Neutrophil (primary cell): ENCODE measurements around the gene MGMT.

Experiments used
- H3K27ac ChIP-seq: fragments of 200-600 bp; sonication (generic); 2 replicates; pipeline ENCODE4 v1.5.1; 2016; ENCODE audit warnings: mild to moderate bottlenecking, moderate library complexity
- H3K27me3 ChIP-seq: fragments of 200-600 bp; sonication (generic); 2 replicates; pipeline ENCODE4 v1.6.0; 2016; ENCODE audit warnings: mild to moderate bottlenecking
- H3K36me3 ChIP-seq: fragments of 200-600 bp; sonication (generic); 2 replicates; pipeline ENCODE4 v1.5.1; 2017
- H3K4me1 ChIP-seq, 2 experiments: fragments of 200-600 bp in 1 of 2; sonication (generic) in 1 of 2; 1 replicate in 1 of 2; 2 replicates in 1 of 2; pipeline versions ENCODE4 v1.5.1 to v1.6.1; 2013 to 2016; ENCODE audit warnings: low read depth in 1 of 2, low read length in 1 of 2, mild to moderate bottlenecking in 1 of 2, moderate library complexity in 1 of 2; ENCODE audit not compliant: control insufficient read depth in 1 of 2, insufficient read depth in 1 of 2
- H3K4me3 ChIP-seq, 2 experiments: fragments of 200-600 bp in 1 of 2; sonication (generic) in 1 of 2; 1 replicate in 1 of 2; 2 replicates in 1 of 2; pipeline ENCODE4 v1.5.1; 2013 to 2016; ENCODE audit warnings: low read depth in 1 of 2, low read length in 1 of 2, mild to moderate bottlenecking in 1 of 2, moderate library complexity in 1 of 2
- H3K9me3 ChIP-seq: fragments of 200-600 bp; sonication (generic); 2 replicates; pipeline ENCODE4 v1.5.1; 2016
- CTCF ChIP-seq: fragments of 200-600 bp; sonication (generic); IDR thresholded peaks from 2 replicates; pipeline ENCODE4 v1.5.1; 2016; ENCODE audit warnings: antibody characterized with exemption

Gene MGMT

DNA sequence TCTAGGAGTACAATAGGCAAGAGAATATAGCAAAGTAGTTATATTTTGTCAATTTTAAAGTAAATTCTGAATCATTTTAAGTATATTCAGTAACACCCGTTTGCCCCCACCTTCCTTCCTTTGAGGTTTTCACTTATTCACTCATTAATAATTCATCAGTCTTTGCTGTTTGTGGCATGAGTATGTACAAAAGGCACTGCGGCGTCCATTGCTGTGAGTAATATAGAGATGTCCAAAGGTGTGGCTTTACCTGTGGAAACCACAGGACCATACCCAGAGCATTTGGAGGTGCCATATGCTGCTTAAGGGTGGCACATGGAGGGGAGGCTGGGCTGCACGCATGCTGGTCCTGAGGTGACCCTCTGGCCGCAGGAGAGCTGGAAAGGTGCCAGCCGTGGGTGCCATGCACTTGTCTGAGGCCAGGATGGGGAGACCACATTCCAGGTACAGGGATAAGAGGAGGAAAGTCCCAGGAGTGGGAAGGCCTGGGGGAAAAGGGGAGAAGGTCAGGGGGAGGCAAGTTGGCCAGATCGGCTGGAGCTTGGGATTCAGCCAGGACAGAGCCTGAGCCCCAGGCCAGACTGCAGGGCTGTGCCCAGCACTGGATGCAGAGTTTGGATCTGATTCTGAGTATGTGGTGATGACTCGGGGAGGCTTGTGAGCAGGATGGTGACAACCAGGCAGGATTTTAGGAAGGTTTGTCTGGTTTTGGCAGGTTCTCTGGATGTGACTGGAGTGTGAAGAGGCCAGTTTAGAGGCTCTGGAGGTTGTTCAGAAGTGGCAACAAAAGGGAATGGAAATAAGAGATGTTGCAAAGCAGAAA, 223.4 kb downstream of the MGMT start:
- no peak for TF ChIP-seq CTCF
- H3K4me3 ChIP-seq = no peak overlapping the region
- no peaks in the 10 kb centered on the region for H3K4me1 ChIP-seq
- H3K27ac ChIP-seq = no peak overlapping the region
- no peaks in the 10 kb centered on the region for H3K27me3 ChIP-seq
- no peaks in the 10 kb centered on the region for H3K9me3 ChIP-seq
- H3K36me3 ChIP-seq = no peaks in the 10 kb centered on the region

GRCh38 chr10:129692695-129693094, 225.7 kb downstream of the MGMT start:
- Histone ChIP-seq H3K36me3 (no peaks in the 10 kb centered on the region), H3K27ac (no peak overlapping the region), H3K4me3 (no peak overlapping the region), H3K4me1 (peaks cover 0 to 2% of the 10 kb centered on the region in 2 experiments), H3K9me3 (no peaks in the 10 kb centered on the region), H3K27me3 (no peaks in the 10 kb centered on the region)
- no peak for TF ChIP-seq CTCF

DNA sequence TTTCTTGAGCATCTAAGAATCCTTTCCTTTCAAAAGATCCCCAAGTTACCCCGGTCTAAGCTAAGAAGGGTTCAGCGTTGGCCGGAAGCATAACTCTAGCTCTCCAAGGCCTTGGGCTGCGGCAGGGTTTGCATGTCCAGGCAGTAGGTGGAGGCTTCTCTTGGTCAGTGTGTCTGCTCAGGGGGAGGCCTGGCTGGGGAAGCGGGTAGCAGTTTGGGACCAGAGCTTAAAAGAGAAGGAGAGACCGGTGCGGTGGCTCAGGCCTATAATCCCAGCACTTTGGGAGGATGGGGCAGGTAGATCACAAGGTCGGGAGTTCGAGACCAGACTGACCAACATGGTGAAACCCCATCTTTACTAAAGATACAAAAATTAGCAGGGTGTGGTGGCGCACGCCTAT, 226.3 kb downstream of the MGMT start:
- Histone ChIP-seq H3K4me3 (no peak overlapping the region), H3K27ac (no peak overlapping the region), H3K36me3 (no peaks in the 10 kb centered on the region), H3K4me1 (peaks cover 0 to 2% of the 10 kb centered on the region in 2 experiments), H3K27me3 (no peaks in the 10 kb centered on the region), H3K9me3 (no peaks in the 10 kb centered on the region)
- TF ChIP-seq CTCF = no peak

- Histone ChIP-seq H3K27ac (no peak overlapping the region), H3K36me3 (no peaks in the 10 kb centered on the region), H3K27me3 (no peaks in the 10 kb centered on the region), H3K4me1 (peaks cover 0 to 2% of the 10 kb centered on the region in 2 experiments), H3K4me3 (no peak overlapping the region), H3K9me3 (no peaks in the 10 kb centered on the region)
- no peak for TF ChIP-seq CTCF
Measured at GRCh38 chr10:129694184-129694583, 227.1 kb downstream of the MGMT start.

GRCh38 chr10:129694691-129695243, 227.7 kb downstream of the MGMT start:
- Histone ChIP-seq H3K27me3 (no peaks in the 10 kb centered on the region), H3K36me3 (no peaks in the 10 kb centered on the region), H3K27ac (no peak overlapping the region), H3K4me1 (peaks cover 0 to 2% of the 10 kb centered on the region in 2 experiments), H3K9me3 (no peaks in the 10 kb centered on the region), H3K4me3 (no peak overlapping the region)
- no peak for TF ChIP-seq CTCF
